ENCODE data around the gene XPC.
"Not testable (repeated sequence)": the region's sequence is repeated elsewhere in the genome, so short reads cannot be mapped to it uniquely, and the experiment has no call there.

The XPC gene

DNA sequence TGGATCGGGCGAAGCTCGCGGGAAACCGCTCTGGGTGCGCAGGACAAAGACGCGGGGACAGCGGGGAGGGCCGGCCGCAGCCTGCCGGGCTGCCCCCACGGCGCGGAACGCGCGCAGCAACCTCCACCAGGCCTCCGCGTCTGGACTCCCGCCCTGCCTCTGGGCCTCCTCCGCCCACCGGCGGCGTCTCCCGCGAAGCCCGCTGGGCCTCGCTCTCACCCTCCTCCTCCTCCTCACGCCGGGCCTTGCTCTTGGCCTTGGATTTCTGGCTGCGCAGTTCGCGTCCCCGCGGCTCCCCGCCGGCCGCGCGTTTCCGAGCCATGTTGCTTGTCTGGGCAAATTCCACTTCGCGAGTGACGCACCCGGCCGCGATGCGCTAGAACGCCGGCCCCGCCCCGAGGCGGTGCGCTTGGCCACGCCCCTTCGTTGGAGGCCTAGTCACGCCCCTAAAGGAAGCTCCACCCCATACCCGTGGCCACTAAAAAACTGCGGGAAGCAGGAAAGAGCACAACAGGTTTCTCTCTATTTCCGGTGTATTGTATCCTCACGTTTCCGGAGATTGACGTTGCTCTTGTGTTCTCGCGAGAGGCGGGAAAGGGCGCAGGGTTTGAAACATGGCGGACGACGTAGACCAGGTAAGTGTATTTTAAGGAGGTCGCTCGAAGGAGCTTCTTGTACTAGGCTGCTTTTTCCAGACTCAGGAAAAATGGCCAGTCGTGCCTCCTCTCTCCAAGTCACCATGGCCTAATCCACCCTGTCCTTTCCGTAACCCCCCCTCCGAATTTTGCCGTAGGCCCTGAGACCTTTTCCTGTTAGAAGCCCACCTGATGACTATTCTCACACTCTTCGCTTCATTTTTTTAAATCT is at the start of gene XPC, which contains the start of gene LSM3:
XPC (minus strand) TSS at position 355 of the 867 bp plus-strand sequence; CDS start at position 322, 33 bp downstream.
LSM3 (plus strand) TSS at position 571 of the 867 bp plus-strand sequence; CDS start at position 615, 44 bp downstream.
- H3K4me3 ChIP-seq (ENCODE audit: low read depth, low read length), result peak within 1 kb of the TSS; percentile 73
- TF ChIP-seq, protein P1, sequence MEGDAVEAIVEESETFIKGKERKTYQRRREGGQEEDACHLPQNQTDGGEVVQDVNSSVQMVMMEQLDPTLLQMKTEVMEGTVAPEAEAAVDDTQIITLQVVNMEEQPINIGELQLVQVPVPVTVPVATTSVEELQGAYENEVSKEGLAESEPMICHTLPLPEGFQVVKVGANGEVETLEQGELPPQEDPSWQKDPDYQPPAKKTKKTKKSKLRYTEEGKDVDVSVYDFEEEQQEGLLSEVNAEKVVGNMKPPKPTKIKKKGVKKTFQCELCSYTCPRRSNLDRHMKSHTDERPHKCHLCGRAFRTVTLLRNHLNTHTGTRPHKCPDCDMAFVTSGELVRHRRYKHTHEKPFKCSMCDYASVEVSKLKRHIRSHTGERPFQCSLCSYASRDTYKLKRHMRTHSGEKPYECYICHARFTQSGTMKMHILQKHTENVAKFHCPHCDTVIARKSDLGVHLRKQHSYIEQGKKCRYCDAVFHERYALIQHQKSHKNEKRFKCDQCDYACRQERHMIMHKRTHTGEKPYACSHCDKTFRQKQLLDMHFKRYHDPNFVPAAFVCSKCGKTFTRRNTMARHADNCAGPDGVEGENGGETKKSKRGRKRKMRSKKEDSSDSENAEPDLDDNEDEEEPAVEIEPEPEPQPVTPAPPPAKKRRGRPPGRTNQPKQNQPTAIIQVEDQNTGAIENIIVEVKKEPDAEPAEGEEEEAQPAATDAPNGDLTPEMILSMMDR (IDR thresholded peaks at IDR 0.05; ENCODE audit: low read depth, low read length, missing control alignments), result no peak
- in situ Hi-C loops (cut with HindIII; ENCODE audit: low sequenced_read_pairs), result no loop called here
- DNase-seq (ENCODE audit: low read depth), result peak; percentile 98

DNA sequence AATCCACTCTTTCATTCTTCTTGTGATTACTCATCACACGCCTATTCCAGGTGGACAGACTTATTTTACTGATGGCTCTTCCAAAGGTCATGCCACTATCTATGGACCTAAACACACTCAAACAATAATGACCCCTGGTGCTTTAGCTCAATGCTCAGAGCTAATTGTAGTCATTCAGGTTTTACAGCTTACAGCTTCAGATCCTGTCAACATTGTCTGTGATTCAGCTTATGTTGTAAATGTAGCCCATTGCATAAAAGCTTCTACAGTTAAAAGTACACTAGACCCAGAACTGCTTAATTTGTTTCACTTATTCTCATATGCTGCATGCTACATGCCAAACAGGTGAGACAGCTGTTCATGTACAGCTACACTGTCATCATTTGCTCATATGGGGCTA is 49.5 kb upstream of the XPC start:
- H3K4me3 ChIP-seq (ENCODE audit: low read depth, low read length), result no peak overlapping the region
- TF ChIP-seq, protein P1 (IDR thresholded peaks at IDR 0.05; ENCODE audit: low read depth, low read length, missing control alignments), result no peak
- DNase-seq (ENCODE audit: low read depth), result no peak
- in situ Hi-C loops (cut with HindIII; ENCODE audit: low sequenced_read_pairs), result no loop called here

DNA sequence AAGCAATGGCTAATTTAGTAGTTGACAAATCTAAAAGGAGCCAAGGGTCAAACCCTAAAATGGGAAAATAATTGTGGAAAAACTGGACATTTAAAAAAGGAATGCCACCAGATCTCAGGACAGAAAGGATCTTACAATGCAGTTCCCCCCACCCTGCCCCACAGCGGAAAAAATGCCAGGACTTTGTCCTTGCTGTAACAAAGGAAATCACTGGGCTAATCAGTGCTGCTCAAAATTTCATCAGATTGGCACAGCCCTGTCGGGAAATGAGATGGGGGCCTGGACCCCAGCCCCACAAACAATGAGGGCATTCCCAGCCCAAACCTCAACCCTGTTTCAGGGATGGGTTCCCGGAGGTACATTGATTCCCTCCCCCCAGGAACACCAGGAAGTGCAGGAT is 48.0 kb upstream of the XPC start:
- H3K4me3 ChIP-seq (ENCODE audit: low read depth, low read length); in situ Hi-C loops (cut with HindIII; ENCODE audit: low sequenced_read_pairs); DNase-seq (ENCODE audit: low read depth): not testable (repeated sequence)

DNA sequence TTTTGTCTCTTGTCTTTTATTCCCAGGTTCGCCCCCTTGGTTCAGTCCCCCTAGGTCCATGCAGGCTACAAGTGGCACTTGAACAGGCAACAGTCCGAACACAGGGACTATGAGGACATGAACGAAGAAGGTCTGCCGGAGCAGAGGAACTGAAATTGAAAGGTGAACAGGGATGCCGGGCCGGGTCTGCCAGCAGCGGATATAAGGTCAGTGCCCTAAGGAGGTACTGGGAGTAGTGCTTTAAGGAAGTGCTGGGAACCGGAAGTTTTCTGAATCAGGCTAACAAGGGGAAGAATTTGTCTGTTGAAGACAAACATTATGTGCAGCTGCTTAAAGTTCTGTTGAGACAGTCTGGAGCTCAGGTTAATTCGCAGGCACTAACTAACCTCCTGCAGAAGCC is 47.0 kb upstream of the XPC start:
- H3K4me3 ChIP-seq (ENCODE audit: low read depth, low read length), result no peak overlapping the region
- no peak for DNase-seq (ENCODE audit: low read depth)
- in situ Hi-C loops (cut with HindIII; ENCODE audit: low sequenced_read_pairs), result no loop called here
- TF ChIP-seq, protein P1 (IDR thresholded peaks at IDR 0.05; ENCODE audit: low read depth, low read length, missing control alignments), result no peak

DNA sequence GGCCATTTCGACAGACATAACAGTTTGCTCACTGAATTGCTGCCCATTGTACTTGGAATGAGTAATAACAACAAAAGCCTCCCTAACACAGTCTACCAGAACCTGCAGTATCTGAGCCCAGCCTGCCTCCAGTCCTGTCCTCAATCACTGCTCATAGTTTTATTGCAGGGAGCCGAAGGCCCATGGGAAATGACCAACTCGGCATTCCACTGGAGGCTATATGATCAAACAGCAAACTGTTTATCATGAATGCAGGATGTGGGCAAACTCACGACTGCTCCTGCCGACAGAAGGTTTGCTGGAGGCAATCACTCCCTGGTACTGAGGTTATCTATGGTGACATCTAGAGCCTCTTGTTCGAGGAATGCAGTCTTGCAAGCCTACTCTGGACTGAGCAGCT is 46.5 kb upstream of the XPC start:
- TF ChIP-seq, protein P1 (IDR thresholded peaks at IDR 0.05; ENCODE audit: low read depth, low read length, missing control alignments), result no peak
- in situ Hi-C loops (cut with HindIII; ENCODE audit: low sequenced_read_pairs), result no loop called here
- no peak for DNase-seq (ENCODE audit: low read depth)
- H3K4me3 ChIP-seq (ENCODE audit: low read depth, low read length), result no peak overlapping the region

DNA sequence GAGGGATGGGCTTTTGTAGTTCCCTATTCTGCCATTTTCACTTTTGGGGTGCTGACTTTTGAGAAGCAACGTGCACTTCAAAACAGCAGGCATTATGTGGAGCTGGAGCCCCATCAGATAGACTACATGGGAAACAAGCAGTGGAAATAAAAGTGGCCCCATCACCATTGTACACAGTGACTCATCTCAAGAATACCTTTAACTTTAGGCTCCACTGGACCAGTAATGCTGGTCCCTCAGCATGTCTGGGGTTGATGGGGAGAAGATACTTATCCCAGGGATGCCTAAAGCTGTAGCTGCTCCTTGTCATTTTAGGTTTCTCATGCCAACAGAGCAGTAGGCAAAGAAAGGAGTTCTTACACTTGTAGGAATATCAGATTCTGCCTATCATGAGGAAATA is 45.2 kb upstream of the XPC start:
- in situ Hi-C loops (cut with HindIII; ENCODE audit: low sequenced_read_pairs), result no loop called here
- no peak for DNase-seq (ENCODE audit: low read depth)
- TF ChIP-seq, protein P1 (IDR thresholded peaks at IDR 0.05; ENCODE audit: low read depth, low read length, missing control alignments), result no peak
- no peak overlapping the region for H3K4me3 ChIP-seq (ENCODE audit: low read depth, low read length)

DNA sequence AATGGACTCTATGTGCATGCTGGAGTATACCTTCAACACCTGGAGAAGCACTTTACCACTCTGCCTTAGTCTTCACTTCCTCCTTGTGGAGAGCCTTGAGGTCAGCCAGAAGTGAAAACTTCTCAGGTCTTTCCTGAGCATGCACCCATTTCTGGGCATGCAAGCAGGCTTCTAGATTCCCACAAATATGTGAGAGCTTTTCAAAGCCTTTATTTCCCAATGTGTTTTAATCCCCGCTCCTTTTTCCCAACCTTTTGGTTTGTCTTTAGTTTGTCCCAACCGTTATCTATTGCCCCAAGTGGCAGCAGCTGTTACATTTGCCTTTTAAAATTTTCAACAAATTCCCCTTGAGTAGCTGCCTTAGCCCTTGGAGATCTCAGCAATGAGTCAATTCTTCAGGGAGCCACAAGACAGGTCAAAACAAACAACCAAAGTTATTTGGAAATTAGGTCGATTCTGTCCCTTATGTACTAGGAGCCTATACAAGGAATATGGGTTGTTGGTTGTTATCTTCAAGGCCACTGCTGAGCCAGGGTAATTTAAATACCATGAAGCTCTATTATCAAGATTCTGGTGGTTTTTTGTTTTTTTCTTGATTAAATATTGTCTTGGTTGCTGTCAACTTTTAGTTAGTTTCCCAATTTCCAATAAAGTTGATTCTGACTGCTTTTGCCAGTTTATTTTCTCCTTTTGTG is 44.6 kb upstream of the XPC start:
- H3K4me3 ChIP-seq (ENCODE audit: low read depth, low read length), result no peak overlapping the region
- in situ Hi-C loops (cut with HindIII; ENCODE audit: low sequenced_read_pairs), result no loop called here
- no peak for DNase-seq (ENCODE audit: low read depth)
- TF ChIP-seq, protein P1 (IDR thresholded peaks at IDR 0.05; ENCODE audit: low read depth, low read length, missing control alignments), result no peak
